GM12801 (cell line): ENCODE data around the gene HSD3B2.

ENCODE experiments used
- TF ChIP-seq, protein P1 (sequence below): IDR thresholded peaks from one replicate; pipeline ENCODE4 v1.5.1; 2011; ENCODE audit warnings: control low read depth; ENCODE audit not compliant: insufficient read length; ENCODE audit errors: extremely low read depth

Gene HSD3B2

DNA sequence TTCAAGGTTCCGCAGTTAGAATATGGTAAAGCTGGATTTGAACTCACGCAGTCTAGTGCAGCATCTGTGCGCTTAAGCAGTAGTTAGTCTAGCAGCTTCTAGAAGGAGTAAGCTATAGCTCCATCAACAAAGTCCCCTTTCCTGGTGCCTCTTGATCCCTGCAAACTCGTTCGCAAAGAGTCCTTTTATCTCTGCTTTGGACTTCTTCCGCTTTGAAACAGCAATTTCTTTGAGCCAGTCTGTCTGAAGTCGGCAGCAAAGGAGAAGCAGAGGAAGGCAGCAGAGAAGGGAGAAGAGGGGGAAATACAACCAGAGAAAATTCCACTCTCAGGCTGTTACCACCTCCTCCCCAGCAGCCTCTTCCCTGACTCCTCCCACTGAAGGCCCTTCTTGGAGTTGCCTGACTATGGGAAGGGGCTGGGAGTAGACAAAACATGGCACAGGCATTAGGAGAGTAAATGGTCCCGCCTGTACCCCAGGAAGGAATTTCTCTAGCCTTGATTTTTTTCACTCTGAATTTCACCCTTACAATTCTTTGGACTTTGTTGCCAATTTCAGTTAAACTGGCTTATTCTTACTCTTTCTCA lies 25.9 kb downstream of the HSD3B2 start:
- TF ChIP-seq, protein P1, sequence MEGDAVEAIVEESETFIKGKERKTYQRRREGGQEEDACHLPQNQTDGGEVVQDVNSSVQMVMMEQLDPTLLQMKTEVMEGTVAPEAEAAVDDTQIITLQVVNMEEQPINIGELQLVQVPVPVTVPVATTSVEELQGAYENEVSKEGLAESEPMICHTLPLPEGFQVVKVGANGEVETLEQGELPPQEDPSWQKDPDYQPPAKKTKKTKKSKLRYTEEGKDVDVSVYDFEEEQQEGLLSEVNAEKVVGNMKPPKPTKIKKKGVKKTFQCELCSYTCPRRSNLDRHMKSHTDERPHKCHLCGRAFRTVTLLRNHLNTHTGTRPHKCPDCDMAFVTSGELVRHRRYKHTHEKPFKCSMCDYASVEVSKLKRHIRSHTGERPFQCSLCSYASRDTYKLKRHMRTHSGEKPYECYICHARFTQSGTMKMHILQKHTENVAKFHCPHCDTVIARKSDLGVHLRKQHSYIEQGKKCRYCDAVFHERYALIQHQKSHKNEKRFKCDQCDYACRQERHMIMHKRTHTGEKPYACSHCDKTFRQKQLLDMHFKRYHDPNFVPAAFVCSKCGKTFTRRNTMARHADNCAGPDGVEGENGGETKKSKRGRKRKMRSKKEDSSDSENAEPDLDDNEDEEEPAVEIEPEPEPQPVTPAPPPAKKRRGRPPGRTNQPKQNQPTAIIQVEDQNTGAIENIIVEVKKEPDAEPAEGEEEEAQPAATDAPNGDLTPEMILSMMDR: no peak

DNA sequence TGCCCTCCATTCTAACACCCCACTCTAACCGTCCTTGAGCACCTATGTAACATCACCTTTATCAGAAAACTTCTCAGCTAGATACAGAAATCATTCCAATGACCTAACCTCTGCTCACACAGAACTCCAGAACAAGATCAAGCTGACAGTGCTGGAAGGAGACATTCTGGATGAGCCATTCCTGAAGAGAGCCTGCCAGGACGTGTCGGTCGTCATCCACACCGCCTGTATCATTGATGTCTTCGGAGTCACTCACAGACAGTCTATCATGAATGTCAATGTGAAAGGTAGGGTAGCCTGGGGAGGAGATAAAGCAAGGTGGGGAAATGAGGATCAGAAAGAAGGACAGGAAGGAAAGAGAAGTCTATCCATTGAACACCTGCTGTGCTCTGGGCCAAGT lies 27.8 kb downstream of the HSD3B2 start:
- TF ChIP-seq, protein P1: no peak

DNA sequence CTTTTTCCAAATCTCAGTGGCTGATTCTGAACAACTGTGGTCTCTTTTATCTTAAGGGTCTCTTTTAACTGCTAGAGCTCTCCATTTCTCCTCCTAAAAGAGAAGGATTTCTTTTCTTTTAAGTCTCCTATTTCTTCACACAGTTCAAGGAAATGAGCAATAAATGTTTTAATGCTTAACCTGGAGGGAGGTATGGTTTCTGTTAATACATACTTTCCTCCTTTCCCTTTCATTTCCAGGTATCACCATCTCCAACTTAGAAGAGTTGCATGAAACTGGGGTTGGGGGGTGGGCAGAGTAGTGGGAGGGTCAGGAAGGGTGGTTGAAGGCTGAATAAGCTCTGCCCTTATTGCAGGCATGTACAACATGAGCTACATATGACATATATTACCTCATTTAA lies 31.4 kb downstream of the HSD3B2 start:
- TF ChIP-seq, protein P1: no peak

DNA sequence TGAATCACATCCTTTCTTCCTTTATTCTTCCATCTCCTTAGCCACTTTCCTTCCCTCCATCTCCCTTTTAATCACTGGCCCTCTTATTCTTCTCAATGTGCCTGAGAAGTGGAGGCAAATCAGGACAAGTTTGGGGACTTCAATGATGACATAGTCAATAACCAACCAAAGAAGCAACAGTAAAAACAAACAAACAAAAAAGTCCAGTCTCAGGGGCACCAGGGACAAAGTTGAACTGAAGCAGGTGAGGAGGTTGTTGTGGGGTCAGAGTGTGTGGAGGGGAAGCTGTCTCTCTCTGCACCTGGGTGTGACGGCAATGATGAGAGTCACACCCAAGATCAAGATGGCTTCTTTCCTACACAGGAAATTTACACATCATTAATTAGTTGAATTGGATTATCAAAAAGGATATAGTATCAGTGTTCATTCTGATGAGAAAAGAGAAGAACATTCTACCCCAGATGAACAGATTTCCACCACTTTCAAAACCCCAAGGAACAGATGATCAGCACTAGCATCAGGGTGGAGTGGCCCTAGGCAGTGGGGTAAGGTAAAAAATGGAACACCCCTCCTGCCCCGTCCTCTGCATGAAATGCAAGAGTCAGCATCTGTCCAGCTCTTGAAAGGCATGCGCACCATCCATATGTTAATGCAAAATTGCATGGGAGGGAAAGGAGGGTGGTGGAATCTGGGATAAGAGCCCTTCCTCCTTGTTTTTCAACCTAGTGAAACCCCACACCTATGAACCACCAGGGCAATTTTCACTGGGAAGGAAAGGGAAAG lies 32.6 kb downstream of the HSD3B2 start:
- TF ChIP-seq, protein P1: no peak

DNA sequence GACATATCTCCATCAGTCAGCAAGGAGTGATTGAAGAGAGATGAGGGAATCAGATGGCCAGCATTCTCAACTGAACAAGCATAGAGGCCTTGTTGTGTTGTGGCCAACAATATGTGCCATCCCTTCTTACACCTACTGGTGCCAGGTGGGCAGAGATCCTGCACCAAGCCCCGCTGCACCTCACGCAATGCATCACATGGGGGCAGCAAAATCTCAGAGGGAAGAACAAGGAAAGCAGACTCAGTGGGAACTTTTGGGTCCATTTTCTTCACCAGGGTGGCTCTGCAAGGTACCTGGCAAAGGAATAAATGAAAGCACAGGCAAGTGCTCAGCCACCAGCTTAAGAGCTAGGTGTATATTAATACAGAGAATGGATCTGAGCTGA lies 33.2 kb downstream of the HSD3B2 start:
- TF ChIP-seq, protein P1: no peak

DNA sequence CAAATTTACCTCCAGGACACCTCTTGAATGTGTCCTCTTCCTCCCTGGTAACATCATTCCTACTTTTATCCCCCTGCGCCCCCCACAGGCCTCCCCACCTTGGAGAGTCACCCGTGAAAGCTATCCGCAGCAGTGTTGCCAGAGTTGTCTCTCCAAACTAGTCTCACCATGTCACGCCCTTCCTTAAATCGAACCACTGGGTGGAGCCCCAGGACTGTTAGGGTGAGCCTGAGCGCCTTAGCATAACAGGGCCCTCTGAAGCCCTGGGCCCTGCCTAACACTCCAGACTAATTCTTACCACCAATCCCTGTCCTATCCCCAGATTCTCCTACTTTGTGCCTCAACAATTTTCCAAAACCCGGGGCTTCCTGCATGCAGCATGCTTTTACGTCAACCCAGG lies 35.0 kb downstream of the HSD3B2 start:
- TF ChIP-seq, protein P1: no peak

DNA sequence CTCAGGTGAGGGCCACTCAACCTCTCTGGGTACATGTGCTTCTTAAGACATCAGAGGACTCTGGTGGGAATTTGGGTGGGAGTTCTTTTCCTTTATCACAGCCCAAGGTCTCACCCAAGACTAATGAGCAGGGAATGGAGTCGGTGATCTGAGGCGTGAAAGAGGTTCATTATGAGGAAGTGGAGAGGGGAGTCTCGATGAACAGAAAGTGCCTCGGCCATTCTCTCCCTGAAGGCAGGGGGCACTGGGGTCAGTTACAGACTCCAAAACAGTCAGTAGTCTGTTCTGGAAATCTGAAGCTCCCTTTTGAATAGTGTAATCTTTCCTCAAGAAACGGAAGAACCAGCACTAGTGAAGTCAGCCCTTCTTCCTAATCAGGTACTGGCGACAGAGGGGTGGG lies 36.2 kb downstream of the HSD3B2 start:
- TF ChIP-seq, protein P1: no peak
